HG02678 (cell line): ENCODE data around the gene ATP8B3.
A peak's percentile ranks its signal among the peaks of the same experiment; 100 is the strongest.

ENCODE experiments used
- ATAC-seq: cut with Tn5 transposase; IDR thresholded peaks from one replicate; pipeline ENCODE4 v1.9.1; 2021; ENCODE audit warnings: mild to moderate bottlenecking, moderate library complexity; ENCODE audit not compliant: unreplicated experiment

The ATP8B3 gene

DNA sequence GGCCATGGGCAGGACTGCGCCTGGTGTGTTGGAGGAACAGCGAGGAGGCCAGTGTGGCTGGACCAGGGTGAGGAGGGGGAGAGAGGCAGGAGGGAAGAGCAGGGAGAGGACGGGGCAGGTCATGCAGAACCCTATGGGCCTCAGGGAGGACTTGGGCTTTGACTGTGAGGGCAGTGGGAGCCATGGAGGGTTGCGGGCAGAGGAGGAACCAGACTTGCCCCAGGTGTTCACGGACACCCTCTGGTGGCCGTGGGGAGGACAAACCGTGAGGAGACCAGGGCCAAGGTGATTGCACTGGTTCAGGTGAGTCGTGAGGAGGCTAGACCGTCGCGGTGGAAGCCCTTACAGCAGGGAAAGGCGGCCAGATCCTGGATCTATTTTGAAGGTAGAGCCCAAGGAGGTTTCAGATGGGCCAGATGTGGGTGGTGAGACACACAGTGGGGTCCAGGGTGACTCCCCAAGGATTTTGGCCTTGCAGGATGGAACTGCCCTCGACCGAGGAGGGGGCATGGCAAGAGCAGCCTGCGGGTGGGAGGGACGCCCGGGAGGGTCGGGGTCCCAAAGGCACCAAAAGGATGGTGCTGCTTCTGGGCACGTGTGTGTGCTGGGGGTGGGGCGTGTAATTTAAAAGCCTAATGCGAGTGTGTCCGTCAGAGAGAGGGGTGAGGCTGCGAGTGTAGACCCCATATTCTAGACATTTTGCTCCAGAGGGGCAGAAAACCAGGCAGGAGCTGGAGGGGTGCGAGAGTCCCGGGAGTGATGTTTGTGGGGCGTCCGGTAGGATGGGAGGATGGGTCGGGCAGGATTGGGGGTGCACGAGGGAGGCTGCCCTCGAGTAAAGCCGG lies 39.0 kb upstream of the ATP8B3 start:
- ATAC-seq, result no peak

- ATAC-seq, result no peak
These were observed 37.9 kb upstream of the ATP8B3 start for GRCh38 chr19:1849886-1850398.

DNA sequence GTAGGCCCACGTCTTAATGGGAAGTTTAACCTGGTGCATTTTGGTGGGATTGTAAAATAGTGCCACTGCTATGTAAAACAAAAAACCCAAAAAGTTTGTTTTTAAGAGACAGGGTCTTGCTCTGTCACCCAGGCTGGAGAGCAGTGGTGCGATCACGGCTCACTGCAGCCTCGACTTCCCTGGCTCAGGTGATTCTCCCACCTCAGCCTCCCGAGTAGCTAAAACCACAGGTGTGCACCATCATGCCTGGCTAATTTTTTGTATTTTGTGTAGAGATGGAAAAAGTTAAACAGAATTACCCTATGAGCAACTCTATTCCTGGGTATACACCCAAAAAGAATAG lies 37.0 kb upstream of the ATP8B3 start:
- ATAC-seq, result no peak

GRCh38 chr19:1848399-1849131 lies 36.5 kb upstream of the ATP8B3 start, which contains the start of gene REXO1:
REXO1 (minus strand) TSS chr19:1848483; CDS start chr19:1848358, 125 bp downstream.
- ATAC-seq, result peak; percentile 73

DNA sequence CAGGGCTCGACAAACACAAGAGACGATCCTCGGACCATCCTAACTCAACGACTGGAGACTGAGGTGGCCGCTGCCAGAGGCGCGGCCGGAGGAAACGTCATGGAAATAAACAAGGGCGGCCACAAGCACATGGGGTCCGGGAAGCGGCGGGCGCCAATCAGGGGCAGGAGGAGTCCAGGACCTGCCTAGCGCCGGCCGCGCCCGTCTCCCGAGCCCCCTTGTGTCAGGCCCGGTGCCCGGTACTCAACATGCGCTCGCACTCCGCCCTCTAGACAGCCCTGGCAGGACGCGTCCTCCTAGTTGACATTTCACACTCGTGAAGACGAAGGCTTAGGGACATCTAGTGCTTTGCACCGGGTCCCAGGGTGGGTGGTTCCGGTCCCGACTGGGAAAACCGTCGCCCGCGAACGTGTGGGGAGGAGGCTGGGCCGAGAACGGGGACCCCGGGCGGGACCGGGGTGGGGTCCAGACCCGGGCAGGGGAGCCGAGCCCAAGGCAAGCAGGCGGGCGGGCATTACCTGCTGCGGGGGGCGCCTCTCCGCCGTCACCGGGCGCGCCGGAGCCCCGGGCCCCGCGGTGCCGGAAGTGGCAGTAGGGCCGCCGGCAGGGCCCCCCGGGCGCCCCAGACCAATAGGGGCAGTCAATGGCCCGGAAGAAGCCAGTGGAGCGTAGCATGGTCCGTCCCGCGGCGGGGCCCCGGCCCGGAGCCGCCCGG lies 35.8 kb upstream of the ATP8B3 start:
- no peak for ATAC-seq

GRCh38 chr19:1847348-1847683 lies 35.2 kb upstream of the ATP8B3 start:
- ATAC-seq, result no peak

- ATAC-seq, result no peak
These were observed 34.6 kb upstream of the ATP8B3 start for GRCh38 chr19:1846517-1847204.

DNA sequence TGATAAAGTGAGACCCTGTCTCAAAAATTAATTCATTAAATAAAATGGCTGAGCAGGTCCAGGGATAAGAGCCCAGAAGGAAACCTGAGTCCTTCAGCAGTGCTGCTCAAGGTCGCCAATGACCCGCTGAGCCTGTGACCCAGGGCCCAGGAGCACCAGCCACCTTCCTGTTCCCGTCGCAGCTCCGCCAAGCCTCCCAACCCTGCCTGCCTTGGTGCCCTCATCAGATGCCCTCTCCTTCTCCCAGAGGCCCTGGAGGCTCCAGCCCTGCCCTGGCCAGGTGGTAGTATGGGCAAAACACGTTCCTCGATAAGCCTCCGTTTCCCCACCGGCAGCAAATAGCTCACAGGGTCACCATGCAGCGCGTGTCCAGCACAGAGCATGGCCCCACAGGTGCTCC lies 33.6 kb upstream of the ATP8B3 start:
- no peak for ATAC-seq

DNA sequence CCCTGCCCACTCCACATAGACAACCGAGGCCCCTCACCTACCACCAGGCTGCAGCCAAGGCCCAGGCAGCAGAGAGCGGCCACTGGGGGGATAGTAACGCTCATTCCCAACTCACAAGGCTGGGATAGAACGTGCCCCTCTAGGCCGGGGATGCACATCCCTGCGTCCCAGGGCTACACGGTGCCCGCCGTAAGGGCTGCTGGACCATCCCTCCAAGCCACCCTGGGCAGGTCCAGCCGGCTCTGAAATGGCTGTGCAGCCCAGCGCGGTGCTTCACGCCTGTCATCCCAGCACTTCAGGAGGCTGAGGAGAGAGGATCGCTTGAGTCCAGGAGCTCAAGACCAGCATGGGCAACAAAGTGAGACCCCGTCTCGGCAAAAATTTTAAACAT lies 33.0 kb upstream of the ATP8B3 start:
- no peak for ATAC-seq

DNA sequence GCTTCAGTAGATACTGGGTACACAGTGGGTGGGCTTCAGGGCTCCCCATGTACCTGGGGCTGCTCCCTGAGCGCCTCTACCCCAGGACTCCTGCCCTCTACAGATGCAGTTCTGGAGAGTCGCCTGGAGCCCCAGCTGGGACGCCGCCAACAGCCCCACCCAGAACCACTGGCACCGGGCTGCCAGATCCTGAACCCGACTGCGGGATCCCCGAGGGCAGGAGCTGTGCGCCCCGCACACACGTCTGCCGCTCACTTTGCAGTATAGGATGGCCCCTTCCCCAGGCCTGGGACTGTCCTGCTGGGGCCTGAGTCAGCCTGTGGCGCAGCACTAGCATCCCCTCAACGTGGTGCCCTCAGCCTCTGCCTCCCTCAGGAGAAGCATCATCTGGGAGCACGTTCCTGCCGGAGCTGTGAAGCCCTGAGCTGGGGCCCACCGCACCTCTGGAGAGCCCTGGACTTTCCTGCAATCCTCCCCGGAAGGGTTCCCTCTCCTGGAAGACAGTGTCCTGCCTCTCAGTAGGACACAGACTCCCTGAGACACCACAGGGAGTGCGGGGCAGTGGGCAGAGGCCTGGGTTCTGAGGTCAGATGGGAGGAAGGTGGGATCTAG lies 32.5 kb upstream of the ATP8B3 start:
- ATAC-seq, result no peak

GRCh38 chr19:1843646-1844394 lies 31.7 kb upstream of the ATP8B3 start:
- ATAC-seq, result no peak

DNA sequence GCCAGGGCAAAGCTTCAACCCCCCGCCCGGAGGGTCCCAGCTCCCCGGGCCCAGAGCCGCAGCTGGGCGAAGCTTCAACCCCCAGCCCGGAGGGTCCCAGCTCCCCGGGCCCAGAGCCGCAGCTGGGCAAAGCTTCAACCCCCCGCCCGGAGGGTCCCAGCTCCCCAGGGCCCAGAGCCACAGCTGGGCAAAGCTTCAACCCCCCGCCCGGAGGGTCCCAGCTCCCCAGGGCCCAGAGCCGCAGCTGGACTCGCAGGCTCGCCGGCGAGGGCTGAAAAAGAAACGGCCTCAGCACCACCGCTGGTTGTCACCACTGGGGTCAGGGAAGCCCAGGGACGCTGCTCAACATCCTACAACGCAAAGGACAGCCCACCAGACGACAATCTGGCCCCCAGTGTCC lies 31.0 kb upstream of the ATP8B3 start:
- ATAC-seq, result no peak

DNA sequence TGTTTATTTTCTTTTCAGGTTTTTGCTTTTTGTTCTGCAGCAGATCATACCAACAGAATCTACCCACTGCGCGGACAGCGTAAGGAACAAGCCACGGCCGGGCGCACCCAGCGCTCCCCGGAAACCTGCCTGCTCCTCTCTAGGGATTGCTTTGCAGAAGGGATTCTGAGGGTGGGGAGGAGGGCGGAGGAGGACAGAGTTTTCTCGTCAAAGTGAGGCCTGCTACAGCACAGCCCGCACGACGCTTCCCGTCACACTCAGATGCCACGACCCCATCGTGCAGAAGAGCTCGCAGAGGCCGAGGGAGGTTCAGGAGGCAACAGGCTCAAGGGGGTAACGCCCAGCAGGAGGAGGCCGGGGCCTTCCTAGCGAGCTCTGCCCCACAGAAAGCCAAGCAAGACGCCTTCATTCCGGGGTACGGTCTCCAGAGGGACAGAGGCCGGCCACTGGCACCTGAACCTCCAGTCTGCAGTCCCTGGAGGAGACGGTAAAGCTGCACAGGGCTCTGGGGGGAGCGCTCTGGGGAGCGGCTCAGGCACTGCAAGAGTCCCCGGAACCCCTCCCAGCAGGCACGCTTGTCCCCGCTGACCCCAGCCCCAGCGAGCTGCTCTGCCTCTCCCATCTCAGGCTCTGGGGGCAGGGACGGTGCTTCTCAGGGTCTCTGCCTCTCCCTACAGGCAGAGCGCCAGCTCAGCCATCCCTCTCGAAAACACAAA lies 29.3 kb upstream of the ATP8B3 start:
- no peak for ATAC-seq

DNA sequence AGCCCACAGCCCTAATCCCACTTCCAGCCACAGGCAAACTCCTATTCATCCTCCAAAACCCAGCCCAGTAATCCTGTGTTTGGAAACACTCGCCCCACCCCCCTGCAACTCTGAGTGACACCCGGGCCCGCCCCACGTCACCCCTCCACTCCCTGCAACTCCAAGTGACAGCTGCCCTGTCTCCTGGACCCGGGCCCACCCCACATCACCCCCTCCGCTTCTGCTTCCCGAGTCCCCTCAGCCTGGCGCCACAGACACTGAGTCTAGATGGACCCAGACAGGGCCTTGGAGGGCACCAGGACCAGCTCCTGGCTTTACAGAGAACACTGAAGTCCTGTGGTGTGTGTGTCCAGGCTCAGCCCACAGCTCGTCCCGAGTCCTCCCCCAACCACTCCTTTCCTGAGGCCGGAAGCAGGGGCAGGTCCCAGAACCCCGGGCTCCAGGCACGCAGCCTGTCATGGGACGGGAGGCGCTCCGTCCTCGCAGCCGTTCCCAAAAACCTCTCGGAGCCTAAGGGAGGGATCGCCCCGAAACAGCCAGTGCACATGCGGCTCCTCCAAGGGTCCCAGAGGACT lies 28.6 kb upstream of the ATP8B3 start:
- no peak for ATAC-seq

DNA sequence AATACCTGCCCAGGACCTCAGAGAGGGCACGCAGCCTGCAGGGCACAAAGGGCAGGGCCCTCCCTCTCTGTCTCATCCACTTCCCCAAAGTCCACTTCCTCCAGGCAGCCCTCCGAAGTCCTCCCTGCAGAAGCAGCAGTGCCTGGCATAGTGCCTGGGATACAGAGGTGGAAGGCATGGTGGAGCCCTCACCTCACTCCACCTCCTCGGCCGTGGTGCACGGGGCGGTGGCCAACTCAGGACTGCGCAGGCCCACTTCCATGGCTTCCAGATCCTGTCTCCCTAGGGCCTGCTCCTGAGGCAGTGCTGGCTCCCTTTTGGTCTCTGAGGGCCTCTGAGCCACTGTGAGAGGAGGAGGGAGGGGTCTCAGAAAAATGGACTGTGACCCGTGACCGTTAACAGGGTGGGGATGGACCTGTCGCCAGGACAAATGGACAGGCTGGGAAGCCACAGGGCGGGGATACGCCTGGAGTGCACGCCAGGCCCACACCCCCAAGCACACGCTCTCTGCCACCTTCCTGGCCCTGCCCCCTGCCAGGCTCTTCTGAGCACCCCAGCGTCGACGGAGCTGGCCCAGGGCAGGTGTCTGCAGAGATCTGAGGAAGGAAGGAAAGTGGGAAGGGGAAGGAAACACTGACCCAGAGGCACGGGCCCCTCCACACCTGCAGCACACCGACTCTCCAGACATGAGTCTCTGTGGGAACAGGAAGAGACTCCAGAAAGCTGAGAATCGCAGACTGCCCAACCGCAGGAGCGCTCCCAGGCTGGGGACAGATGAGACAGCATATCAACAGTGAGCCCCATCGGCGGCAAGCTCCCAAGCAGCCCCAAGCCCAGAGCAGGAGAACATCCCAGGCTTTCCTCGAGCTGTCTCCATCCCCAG lies 27.8 kb upstream of the ATP8B3 start:
- ATAC-seq, result no peak

DNA sequence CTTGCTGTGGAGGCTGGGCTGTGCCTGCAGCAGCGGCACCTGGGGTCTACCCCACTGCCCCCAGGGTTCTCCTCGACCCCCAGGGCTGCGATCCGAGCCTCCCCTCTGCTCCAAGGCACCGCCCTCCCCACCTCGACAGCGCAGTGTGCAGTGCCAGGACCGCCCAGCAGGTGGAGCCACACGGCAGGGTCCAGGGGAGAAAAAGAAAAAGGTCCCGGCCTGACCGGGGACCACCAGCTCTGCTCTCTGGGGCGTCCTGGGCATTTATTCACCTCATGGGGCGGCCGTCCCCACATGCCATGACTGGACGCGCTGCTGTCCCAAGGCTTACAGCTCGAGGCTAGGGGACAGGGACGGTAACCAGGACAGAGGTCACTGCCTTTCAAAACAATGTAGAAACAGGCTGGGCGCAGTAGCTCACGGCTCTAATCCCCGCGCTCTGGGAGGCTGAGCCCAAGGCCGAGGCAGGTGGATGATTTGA lies 25.6 kb upstream of the ATP8B3 start:
- no peak for ATAC-seq

DNA sequence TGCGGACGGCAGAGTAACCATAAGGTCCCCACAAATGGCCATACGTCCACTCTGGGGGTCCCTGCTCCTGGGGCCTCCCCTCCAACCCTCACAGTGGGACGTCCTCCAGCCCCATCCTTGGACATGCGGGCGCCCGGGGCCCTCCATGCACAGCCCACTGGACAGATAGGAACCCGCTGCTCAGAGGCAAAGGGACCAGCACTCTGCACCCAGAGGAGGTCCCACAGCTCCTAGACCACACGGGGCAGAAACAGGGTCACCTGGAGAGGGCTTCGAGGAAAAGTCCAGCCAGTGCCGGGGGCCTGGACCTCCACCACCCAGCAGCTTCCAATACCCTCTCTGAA lies 25.1 kb upstream of the ATP8B3 start:
- no peak for ATAC-seq
